HepG2 (cell line): ENCODE results near the gene CAMTA1.

Experiments used
- CREM ChIP-seq, 2 experiments: sonication (generic) in 1 of 2; formaldehyde crosslinking in 1 of 2; IDR thresholded peaks; 2 replicates each; pipeline versions ENCODE4 v1.4.0 to v1.6.1; 2016 to 2020; ENCODE audit warnings: antibody characterized with exemption in 1 of 2, mild to moderate bottlenecking in 1 of 2, missing genetic modification reagents in 1 of 2
- POLR2A ChIP-seq, 2 experiments: IDR thresholded peaks; 2 replicates each; pipeline ENCODE4 v1.6.1; 2011; ENCODE audit warnings: low read depth in 2 of 2, low read length in 2 of 2, mild to moderate bottlenecking in 1 of 2, moderate library complexity in 1 of 2; ENCODE audit not compliant: insufficient read depth in 1 of 2
- ZNF335 ChIP-seq: sonication (generic); formaldehyde crosslinking; IDR thresholded peaks from 2 replicates; pipeline ENCODE4 v1.4.0; 2020; ENCODE audit warnings: missing genetic modification reagents

- TF ChIP-seq ZNF335 (CRISPR knock-in tag): no peak
- no peak for TF ChIP-seq CREM (IDR thresholded peaks at IDR 0.05)
- TF ChIP-seq CREM (CRISPR knock-in tag; IDR thresholded peaks at IDR 0.05): no peak
- no peak for TF ChIP-seq POLR2A (IDR thresholded peaks at IDR 0.05; ENCODE audit: insufficient read depth in 1 of 2, low read depth in 2 of 2, low read length in 2 of 2)
Observed at GRCh38 chr1:6779089-6779805, 6.0 kb upstream of the CAMTA1 start.
